ENCODE measurements around the gene CALHM2.

- TF ChIP-seq, protein P1, sequence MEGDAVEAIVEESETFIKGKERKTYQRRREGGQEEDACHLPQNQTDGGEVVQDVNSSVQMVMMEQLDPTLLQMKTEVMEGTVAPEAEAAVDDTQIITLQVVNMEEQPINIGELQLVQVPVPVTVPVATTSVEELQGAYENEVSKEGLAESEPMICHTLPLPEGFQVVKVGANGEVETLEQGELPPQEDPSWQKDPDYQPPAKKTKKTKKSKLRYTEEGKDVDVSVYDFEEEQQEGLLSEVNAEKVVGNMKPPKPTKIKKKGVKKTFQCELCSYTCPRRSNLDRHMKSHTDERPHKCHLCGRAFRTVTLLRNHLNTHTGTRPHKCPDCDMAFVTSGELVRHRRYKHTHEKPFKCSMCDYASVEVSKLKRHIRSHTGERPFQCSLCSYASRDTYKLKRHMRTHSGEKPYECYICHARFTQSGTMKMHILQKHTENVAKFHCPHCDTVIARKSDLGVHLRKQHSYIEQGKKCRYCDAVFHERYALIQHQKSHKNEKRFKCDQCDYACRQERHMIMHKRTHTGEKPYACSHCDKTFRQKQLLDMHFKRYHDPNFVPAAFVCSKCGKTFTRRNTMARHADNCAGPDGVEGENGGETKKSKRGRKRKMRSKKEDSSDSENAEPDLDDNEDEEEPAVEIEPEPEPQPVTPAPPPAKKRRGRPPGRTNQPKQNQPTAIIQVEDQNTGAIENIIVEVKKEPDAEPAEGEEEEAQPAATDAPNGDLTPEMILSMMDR (IDR thresholded peaks at IDR 0.05), result no peak
- no peak for TF ChIP-seq POLR2A (IDR thresholded peaks at IDR 0.05)
- no peak for TF ChIP-seq POLR2AphosphoS5 (IDR thresholded peaks at IDR 0.05)
Observed at GRCh38 chr10:103449208-103450144, 2.7 kb downstream of the CALHM2 start.

Data from breast epithelium (tissue), 3 donors.